Measurements from ENCODE around the gene GFPT2.

The GFPT2 gene

GRCh38 chr5:180291234-180291940, 61.7 kb downstream of the GFPT2 start:
- peaks cover 40% of the 10 kb centered on the region for H3K4me1 Mint-ChIP-seq
- DNase-seq: no peak
- H3K4me3 Mint-ChIP-seq: peak overlapping the region; percentile 95
- peaks cover 3% of the 10 kb centered on the region for H3K9me3 Mint-ChIP-seq
- H3K27ac Mint-ChIP-seq: peak overlapping the region; percentile 83
- CTCF ChIA-PET: interaction anchor here (1.1 to 2.2 kb wide), 4 partner anchors 15 to 181 kb away, joined by 3 to 11 read pairs (median 4); no protein-coding TSS in a partner anchor
- H3K36me3 Mint-ChIP-seq: peaks cover 23% of the 10 kb centered on the region
- no peaks in the 10 kb centered on the region for H3K27me3 Mint-ChIP-seq

- Mint-ChIP-seq H3K4me1 (peaks cover 39% of the 10 kb centered on the region), H3K27me3 (no peaks in the 10 kb centered on the region), H3K36me3 (peaks cover 25% of the 10 kb centered on the region), H3K27ac (peak overlapping the region; percentile 83), H3K9me3 (peaks cover 3% of the 10 kb centered on the region), H3K4me3 (peak overlapping the region; percentile 78)
- CTCF ChIA-PET: interaction anchor here (0.7 to 2.2 kb wide), 6 partner anchors 14 to 182 kb away, joined by 3 to 11 read pairs (median 3); no protein-coding TSS in a partner anchor
- no peak for DNase-seq
Measured at GRCh38 chr5:180290568-180291233, 62.4 kb downstream of the GFPT2 start.

GRCh38 chr5:180289966-180290365, 63.2 kb downstream of the GFPT2 start:
- no peaks in the 10 kb centered on the region for H3K27me3 Mint-ChIP-seq
- H3K4me1 Mint-ChIP-seq: peaks cover 36% of the 10 kb centered on the region
- H3K4me3 Mint-ChIP-seq: peak overlapping the region; percentile 33
- H3K27ac Mint-ChIP-seq: no peak overlapping the region
- CTCF ChIA-PET: interaction anchor here (1.1 to 2.2 kb wide), 5 partner anchors 13 to 183 kb away, joined by 3 to 11 read pairs (median 4); no protein-coding TSS in a partner anchor
- peaks cover 3% of the 10 kb centered on the region for H3K9me3 Mint-ChIP-seq
- H3K36me3 Mint-ChIP-seq: peaks cover 32% of the 10 kb centered on the region
- DNase-seq: no peak

GRCh38 chr5:180289433-180289832, 63.7 kb downstream of the GFPT2 start:
- peaks cover 3% of the 10 kb centered on the region for H3K9me3 Mint-ChIP-seq
- H3K27me3 Mint-ChIP-seq: no peaks in the 10 kb centered on the region
- CTCF ChIA-PET: interaction anchor here (0.8 to 2.2 kb wide), 4 partner anchors 25 to 183 kb away, joined by 3 to 11 read pairs (median 4); no protein-coding TSS in a partner anchor
- no peak for DNase-seq
- peaks cover 36% of the 10 kb centered on the region for H3K36me3 Mint-ChIP-seq
- H3K27ac Mint-ChIP-seq: no peak overlapping the region
- no peak overlapping the region for H3K4me3 Mint-ChIP-seq
- peaks cover 34% of the 10 kb centered on the region for H3K4me1 Mint-ChIP-seq

GRCh38 chr5:180287868-180288267, 65.3 kb downstream of the GFPT2 start:
- Mint-ChIP-seq H3K4me1 (peaks cover 21% of the 10 kb centered on the region), H3K27ac (no peak overlapping the region), H3K4me3 (no peak overlapping the region), H3K27me3 (no peaks in the 10 kb centered on the region), H3K9me3 (peaks cover 3% of the 10 kb centered on the region), H3K36me3 (peaks cover 46% of the 10 kb centered on the region)
- CTCF ChIA-PET: no interaction called here
- no peak for DNase-seq

GRCh38 chr5:180287404-180287803, 65.7 kb downstream of the GFPT2 start:
- DNase-seq: no peak
- Mint-ChIP-seq H3K4me1 (peaks cover 17% of the 10 kb centered on the region), H3K36me3 (peaks cover 49% of the 10 kb centered on the region), H3K4me3 (no peak overlapping the region), H3K27ac (no peak overlapping the region), H3K27me3 (no peaks in the 10 kb centered on the region), H3K9me3 (peaks cover 6% of the 10 kb centered on the region)
- CTCF ChIA-PET: no interaction called here

- no peak overlapping the region for H3K27ac Mint-ChIP-seq
- no peak overlapping the region for H3K4me3 Mint-ChIP-seq
- peaks cover 69% of the 10 kb centered on the region for H3K36me3 Mint-ChIP-seq
- no peaks in the 10 kb centered on the region for H3K27me3 Mint-ChIP-seq
- H3K9me3 Mint-ChIP-seq: peaks cover 16% of the 10 kb centered on the region
- CTCF ChIA-PET: no interaction called here
- H3K4me1 Mint-ChIP-seq: peaks cover 2% of the 10 kb centered on the region
- no peak for DNase-seq
Measured at GRCh38 chr5:180284149-180284548, 69.0 kb downstream of the GFPT2 start.

GRCh38 chr5:180283026-180283615, 70.0 kb downstream of the GFPT2 start:
- H3K27me3 Mint-ChIP-seq: no peaks in the 10 kb centered on the region
- H3K27ac Mint-ChIP-seq: no peak overlapping the region

GRCh38 chr5:180282281-180282680, 70.9 kb downstream of the GFPT2 start:
- DNase-seq: no peak
- H3K4me1 Mint-ChIP-seq: no peaks in the 10 kb centered on the region
- peaks cover 23% of the 10 kb centered on the region for H3K9me3 Mint-ChIP-seq
- H3K27ac Mint-ChIP-seq: no peak overlapping the region
- CTCF ChIA-PET: interaction anchor here (2.3 kb wide), 1 partner anchor 34 kb away, joined by 5 read pairs; no protein-coding TSS in a partner anchor
- no peaks in the 10 kb centered on the region for H3K27me3 Mint-ChIP-seq
- H3K36me3 Mint-ChIP-seq: peaks cover 82% of the 10 kb centered on the region
- H3K4me3 Mint-ChIP-seq: no peak overlapping the region

More at GRCh38 chr5:180283026-180283615, 70.0 kb downstream of the GFPT2 start:
- Mint-ChIP-seq H3K4me3 (no peak overlapping the region), H3K9me3 (peaks cover 17% of the 10 kb centered on the region), H3K4me1 (peaks cover 2% of the 10 kb centered on the region), H3K36me3 (peaks cover 77% of the 10 kb centered on the region)
- CTCF ChIA-PET: interaction anchor here (2.3 kb wide), 1 partner anchor 33 kb away, joined by 5 read pairs; no protein-coding TSS in a partner anchor
- no peak for DNase-seq

GRCh38 chr5:180281706-180282105, 71.4 kb downstream of the GFPT2 start:
- Mint-ChIP-seq H3K27ac (no peak overlapping the region), H3K9me3 (peaks cover 24% of the 10 kb centered on the region), H3K27me3 (no peaks in the 10 kb centered on the region), H3K36me3 (peaks cover 82% of the 10 kb centered on the region), H3K4me1 (no peaks in the 10 kb centered on the region), H3K4me3 (no peak overlapping the region)
- DNase-seq: no peak
- CTCF ChIA-PET: interaction anchor here (2.3 kb wide), 1 partner anchor 34 kb away, joined by 5 read pairs; no protein-coding TSS in a partner anchor

- Mint-ChIP-seq H3K9me3 (peaks cover 48% of the 10 kb centered on the region), H3K36me3 (peaks cover 65% of the 10 kb centered on the region)
- CTCF ChIA-PET: no interaction called here
Measured at GRCh38 chr5:180274695-180275094, 78.4 kb downstream of the GFPT2 start.

GRCh38 chr5:180271221-180271620, 81.9 kb downstream of the GFPT2 start:
- CTCF ChIA-PET: no interaction called here
- H3K9me3 Mint-ChIP-seq: peaks cover 47% of the 10 kb centered on the region

More at GRCh38 chr5:180274695-180275094, 78.4 kb downstream of the GFPT2 start:
- H3K4me1 Mint-ChIP-seq: no peaks in the 10 kb centered on the region
- H3K4me3 Mint-ChIP-seq: no peak overlapping the region
- no peak overlapping the region for H3K27ac Mint-ChIP-seq
- no peak for DNase-seq
- no peaks in the 10 kb centered on the region for H3K27me3 Mint-ChIP-seq

GRCh38 chr5:180259260-180259611, 93.9 kb downstream of the GFPT2 start:
- no peak for DNase-seq
- Mint-ChIP-seq H3K4me3 (no peak overlapping the region), H3K36me3 (peaks cover 87% of the 10 kb centered on the region), H3K4me1 (no peaks in the 10 kb centered on the region), H3K9me3 (peaks cover 70% of the 10 kb centered on the region), H3K27ac (no peak overlapping the region), H3K27me3 (no peaks in the 10 kb centered on the region)
- CTCF ChIA-PET: no interaction called here

More at GRCh38 chr5:180271221-180271620, 81.9 kb downstream of the GFPT2 start:
- no peak overlapping the region for H3K4me3 Mint-ChIP-seq
- no peak for DNase-seq
- no peak overlapping the region for H3K27ac Mint-ChIP-seq
- H3K4me1 Mint-ChIP-seq: no peaks in the 10 kb centered on the region
- no peaks in the 10 kb centered on the region for H3K27me3 Mint-ChIP-seq
- peaks cover 65% of the 10 kb centered on the region for H3K36me3 Mint-ChIP-seq

- peaks cover 77% of the 10 kb centered on the region for H3K36me3 Mint-ChIP-seq
- no peak overlapping the region for H3K27ac Mint-ChIP-seq
- H3K4me3 Mint-ChIP-seq: no peak overlapping the region
- DNase-seq: no peak
- H3K4me1 Mint-ChIP-seq: no peaks in the 10 kb centered on the region
- peaks cover 74% of the 10 kb centered on the region for H3K9me3 Mint-ChIP-seq
- H3K27me3 Mint-ChIP-seq: no peaks in the 10 kb centered on the region
- CTCF ChIA-PET: no interaction called here
Measured at GRCh38 chr5:180253036-180253824, 99.9 kb downstream of the GFPT2 start.
